NOMO-1 (cell line): ENCODE results near the gene SUGCT.

Source experiments
- DNase-seq, 2 experiments: peaks; one replicate each; lab custom pipeline; 2025; ENCODE audit not compliant: unreplicated experiment in 2 of 2; lab: John Stamatoyannopoulos, UW

Gene SUGCT

DNA sequence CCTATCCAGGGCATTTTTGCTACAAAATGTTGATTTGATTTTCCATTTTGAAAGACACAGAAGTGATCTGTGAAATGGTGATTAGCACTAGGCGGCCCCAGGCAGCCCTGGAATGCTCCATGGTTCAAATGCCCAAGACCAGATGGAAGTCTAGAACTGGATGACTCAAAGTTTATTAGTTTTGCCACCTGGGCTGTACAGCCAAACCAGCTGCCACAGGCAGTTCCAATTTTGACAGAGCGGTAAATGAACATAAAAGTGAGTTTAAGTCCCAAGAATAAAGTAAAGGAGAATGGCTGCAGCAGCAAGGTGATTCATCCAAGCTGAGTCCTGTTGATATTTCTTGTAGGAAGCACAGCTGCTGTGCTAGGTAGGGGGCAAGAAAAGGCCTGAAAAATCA, 180.5 kb downstream of the SUGCT start:
- no peak for DNase-seq

- DNase-seq = no peak
Observed at GRCh38 chr7:40316176-40316575, 181.4 kb downstream of the SUGCT start.

DNA sequence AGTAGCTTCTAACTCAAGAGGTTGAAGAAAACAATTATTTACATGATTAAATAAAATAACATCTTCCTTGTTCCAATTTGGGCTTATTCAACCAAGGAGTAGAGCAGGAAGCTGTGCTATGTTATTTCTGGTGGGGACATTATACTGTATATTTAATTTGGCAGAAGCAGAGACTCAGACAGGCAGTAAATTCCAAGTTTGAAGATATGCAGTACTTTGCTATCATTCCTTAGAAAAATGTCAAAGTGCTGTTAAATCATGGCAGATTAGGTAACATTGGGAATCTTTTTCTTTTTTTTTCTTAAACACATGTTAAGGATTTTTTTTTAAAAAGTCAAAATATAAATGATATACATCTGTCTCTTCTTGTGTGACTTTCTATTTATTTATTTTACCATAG, 190.1 kb downstream of the SUGCT start:
- DNase-seq = no peak

DNA sequence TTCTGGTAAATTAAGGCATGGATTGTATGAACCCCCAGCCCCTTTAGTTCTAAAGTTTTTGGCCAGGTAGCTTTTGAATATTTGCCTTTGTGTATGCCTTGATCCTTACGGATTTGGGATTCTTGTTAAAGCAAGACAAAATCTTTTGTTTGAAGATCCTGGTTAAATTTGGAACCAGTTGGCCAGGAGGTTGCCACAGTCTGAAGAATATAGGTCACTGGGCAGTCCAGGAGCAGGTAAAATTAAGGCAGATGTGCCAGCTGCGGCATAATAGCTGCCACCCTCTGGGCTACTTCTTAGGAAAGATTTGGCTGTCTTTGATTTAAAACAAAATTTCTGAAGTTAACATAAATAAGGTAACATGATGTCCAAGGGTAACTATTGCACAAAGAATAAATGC, 192.3 kb downstream of the SUGCT start:
- no peak for DNase-seq

- no peak for DNase-seq
Observed at GRCh38 chr7:40327873-40328272, 193.1 kb downstream of the SUGCT start.

DNA sequence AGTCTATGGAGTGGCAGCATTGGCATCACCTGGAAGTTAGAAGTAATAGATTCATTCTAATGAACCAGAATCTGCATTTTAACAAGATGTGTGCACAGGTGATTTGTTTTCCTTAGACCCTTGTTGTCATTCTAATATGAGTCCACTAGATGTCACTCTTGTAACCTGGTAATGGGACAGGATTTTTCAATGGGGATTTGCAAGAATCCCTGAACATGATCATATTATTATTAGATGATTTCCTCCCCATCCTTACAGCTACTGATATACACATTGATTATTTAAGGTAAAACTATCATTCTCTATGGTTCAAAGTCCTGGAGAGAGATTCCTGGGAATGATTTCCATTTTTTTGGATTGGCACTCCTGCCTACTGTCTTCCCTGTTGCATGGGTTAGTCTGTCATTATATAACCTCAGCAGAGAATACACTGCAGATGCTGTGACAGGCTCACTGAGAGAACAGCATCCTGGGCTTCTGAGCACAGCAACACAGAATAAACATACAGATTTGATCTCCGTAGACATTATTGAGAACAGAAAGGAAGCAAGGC, 194.9 kb downstream of the SUGCT start:
- peak; percentile 41 to 52 for DNase-seq

DNA sequence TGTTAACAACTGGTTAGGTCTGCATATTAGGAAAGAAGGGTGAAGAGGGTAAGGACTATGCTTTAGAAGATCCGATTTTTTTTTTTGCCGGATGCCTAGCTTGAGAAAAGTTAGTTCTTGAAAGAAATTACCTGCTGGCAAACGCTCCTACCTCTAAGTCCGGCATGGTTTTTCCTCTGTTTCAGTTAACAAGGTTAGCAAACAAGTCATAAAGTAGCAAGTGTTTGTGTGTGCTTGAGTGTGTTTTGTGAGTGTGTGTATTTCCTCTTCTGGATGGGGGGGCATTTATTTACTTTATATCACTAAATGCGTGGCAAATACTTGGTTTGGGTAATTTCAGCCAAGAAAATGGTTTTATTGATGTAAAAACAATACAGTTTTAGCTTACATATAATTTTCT, 195.6 kb downstream of the SUGCT start:
- no peak for DNase-seq

GRCh38 chr7:40331915-40332314, 197.1 kb downstream of the SUGCT start:
- no peak for DNase-seq

- no peak for DNase-seq
Observed at GRCh38 chr7:40332516-40332915, 197.7 kb downstream of the SUGCT start.

GRCh38 chr7:40341836-40342235, 207.0 kb downstream of the SUGCT start:
- DNase-seq = no peak

DNA sequence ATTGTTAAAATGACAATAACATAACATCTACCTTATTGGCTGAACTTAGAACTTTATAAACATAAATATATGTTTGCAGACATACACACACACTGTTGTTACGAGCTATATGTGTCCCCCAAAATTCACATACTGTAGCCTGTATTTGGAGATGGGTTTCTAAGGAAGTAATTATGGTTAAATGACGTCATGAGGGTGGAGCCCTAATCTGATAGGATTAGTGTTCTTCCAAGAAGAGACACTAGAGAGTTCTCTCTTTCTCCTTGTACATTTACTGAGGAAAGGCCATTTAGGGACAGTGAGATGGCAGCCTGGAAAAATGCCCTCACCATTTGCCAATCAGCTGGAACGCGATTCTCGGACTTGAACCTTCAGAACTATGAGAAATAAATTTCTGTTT, 211.7 kb downstream of the SUGCT start:
- DNase-seq = no peak

- DNase-seq = no peak
Observed at GRCh38 chr7:40348126-40348728, 213.4 kb downstream of the SUGCT start.

DNA sequence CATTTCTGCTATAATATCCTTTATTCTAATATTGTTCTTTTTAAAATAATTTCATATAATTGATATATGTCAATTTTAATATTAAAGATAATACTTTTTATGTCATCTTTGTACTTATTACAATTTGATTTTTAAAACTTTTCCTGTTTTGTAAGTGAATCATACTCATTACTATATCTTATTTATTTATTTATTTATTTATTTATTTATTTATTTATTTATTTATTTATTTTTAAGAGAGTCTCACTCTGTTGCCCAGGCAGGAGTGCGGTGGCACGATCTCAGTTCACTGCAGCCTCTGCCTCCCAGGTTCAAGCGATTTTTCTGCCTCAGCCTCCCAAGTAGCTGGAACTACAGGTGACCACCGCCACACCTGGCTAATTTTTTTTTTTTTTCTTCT, 215.3 kb downstream of the SUGCT start:
- DNase-seq = no peak

DNA sequence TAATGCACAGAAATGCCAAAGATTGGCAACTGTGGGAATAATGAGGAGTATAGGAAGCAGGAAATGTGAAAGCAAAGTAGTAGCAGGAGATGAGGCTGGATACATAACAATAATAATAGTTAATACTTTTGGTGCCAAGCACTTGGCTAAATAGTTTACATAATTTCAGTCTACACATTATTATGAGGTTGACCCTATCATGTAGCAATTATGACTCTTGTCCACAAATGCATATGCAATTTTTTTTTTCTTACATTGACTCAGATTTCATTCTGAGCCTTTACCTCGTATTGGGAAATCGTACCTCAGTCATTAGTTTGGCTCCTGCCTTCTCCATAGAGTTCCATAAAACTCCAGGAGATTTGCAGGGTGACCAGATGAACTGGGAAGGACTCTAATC, 219.9 kb downstream of the SUGCT start:
- DNase-seq = no peak

- no peak for DNase-seq
Observed at GRCh38 chr7:40356312-40356711, 221.5 kb downstream of the SUGCT start.

GRCh38 chr7:40356871-40357709, 222.3 kb downstream of the SUGCT start:
- DNase-seq = no peak

GRCh38 chr7:40369641-40370277, 235.0 kb downstream of the SUGCT start:
- DNase-seq = no peak

GRCh38 chr7:40371806-40372440, 237.1 kb downstream of the SUGCT start:
- DNase-seq = no peak

GRCh38 chr7:40374575-40374974, 239.8 kb downstream of the SUGCT start:
- no peak for DNase-seq

- DNase-seq = no peak
Observed at GRCh38 chr7:40380111-40380510, 245.3 kb downstream of the SUGCT start.

DNA sequence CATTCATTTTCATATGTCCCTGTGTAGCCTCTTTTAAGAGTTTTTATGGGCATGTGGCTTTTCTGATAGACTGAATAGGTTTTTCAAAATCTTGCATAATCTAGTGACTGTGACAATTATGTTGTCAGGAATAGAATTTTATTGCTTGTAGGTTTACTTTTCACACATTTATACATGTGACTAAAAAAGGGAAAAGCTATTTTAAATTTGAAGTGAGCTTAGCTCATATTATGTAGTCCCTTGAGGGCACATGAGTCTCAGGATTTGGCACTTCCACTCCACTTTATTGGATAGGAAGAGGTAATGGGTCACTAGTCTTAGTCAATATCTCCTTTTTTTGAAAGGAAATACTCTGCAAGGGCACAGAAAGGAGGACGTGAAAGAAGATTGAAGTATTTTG, 247.3 kb downstream of the SUGCT start:
- peak; percentile 60 to 86 for DNase-seq
